Neuronal stem cell (in vitro differentiated cells): Measurements from ENCODE around the gene CACNA1C.

ENCODE experiments used
- DNase-seq: peaks from one replicate; pipeline ENCODE4 v3.0.0-alpha.2; 2013; ENCODE audit warnings: low spot score
- H2AFZ ChIP-seq: one replicate; pipeline ENCODE4 v1.6.1; 2013; ENCODE audit warnings: mild to moderate bottlenecking, low read length, inconsistent platforms
- H2AK5ac ChIP-seq: 2 replicates; pipeline ENCODE4 v1.6.1; 2013; ENCODE audit warnings: low read depth, mild to moderate bottlenecking, inconsistent platforms, low read length, moderate library complexity, mixed read lengths
- H2BK120ac ChIP-seq: 2 replicates; pipeline ENCODE4 v1.6.1; 2013; ENCODE audit warnings: low read depth, mild to moderate bottlenecking, inconsistent platforms, low read length, moderate library complexity, mixed read lengths
- H2BK12ac ChIP-seq: one replicate; pipeline ENCODE4 v1.6.1; 2013; ENCODE audit warnings: low read length, inconsistent platforms
- H2BK15ac ChIP-seq: 2 replicates; pipeline ENCODE4 v1.6.1; 2013; ENCODE audit warnings: mild to moderate bottlenecking, low read length, inconsistent platforms, mixed read lengths
- H2BK5ac ChIP-seq: one replicate; pipeline ENCODE4 v1.6.1; 2013; ENCODE audit warnings: inconsistent platforms, mild to moderate bottlenecking, low read length, moderate library complexity
- H3K14ac ChIP-seq: one replicate; pipeline ENCODE4 v1.6.1; 2013; ENCODE audit warnings: low read length, inconsistent platforms
- H3K18ac ChIP-seq: 2 replicates; pipeline ENCODE4 v1.6.1; 2013; ENCODE audit warnings: low read length, inconsistent platforms
- H3K23ac ChIP-seq: 2 replicates; pipeline ENCODE4 v1.6.1; 2013; ENCODE audit warnings: low read depth, mild to moderate bottlenecking, mixed read lengths, low read length, inconsistent platforms; ENCODE audit not compliant: poor library complexity
- H3K27ac ChIP-seq: replicated peaks from 3 replicates; pipeline ENCODE4 v1.5.1; 2013; ENCODE audit warnings: low read length, inconsistent platforms
- H3K27me3 ChIP-seq, 3 experiments: 2 replicates each; pipeline ENCODE4 v1.6.1; 2013; ENCODE audit warnings: low read length in 3 of 3, mild to moderate bottlenecking in 2 of 3, inconsistent platforms in 1 of 3, low read depth in 1 of 3, mixed read lengths in 1 of 3, moderate library complexity in 1 of 3; ENCODE audit not compliant: control insufficient read depth in 3 of 3, insufficient read depth in 3 of 3
- H3K36me3 ChIP-seq, 2 donors: replicated peaks in 1 of 2; 2 replicates each; pipeline ENCODE4 v1.6.1; 2013; ENCODE audit warnings: low read length in 2 of 2; ENCODE audit not compliant: control insufficient read depth in 2 of 2, insufficient read depth in 2 of 2
- H3K4ac ChIP-seq: 2 replicates; pipeline ENCODE4 v1.6.1; 2013; ENCODE audit warnings: inconsistent platforms, mild to moderate bottlenecking, low read length, moderate library complexity
- H3K4me1 ChIP-seq, 2 donors: 1 replicate in 1 of 2; 2 replicates in 1 of 2; pipeline ENCODE4 v1.6.1; 2013; ENCODE audit warnings: low read length in 2 of 2, low read depth in 1 of 2; ENCODE audit not compliant: control insufficient read depth in 2 of 2, insufficient read depth in 1 of 2
- H3K4me2 ChIP-seq: one replicate; pipeline ENCODE4 v1.6.1; 2013; ENCODE audit warnings: mild to moderate bottlenecking, low read length, inconsistent platforms; ENCODE audit not compliant: insufficient read depth, poor library complexity, severe bottlenecking
- H3K4me3 ChIP-seq, 2 donors: 2 replicates each; pipeline ENCODE4 v1.5.1; 2013; ENCODE audit warnings: low read length in 2 of 2, mild to moderate bottlenecking in 2 of 2, inconsistent platforms in 1 of 2, moderate library complexity in 1 of 2
- H3K79me1 ChIP-seq: one replicate; pipeline ENCODE4 v1.6.1; 2013; ENCODE audit warnings: low read depth, mild to moderate bottlenecking, inconsistent platforms, low read length, moderate library complexity
- H3K9ac ChIP-seq: one replicate; pipeline ENCODE4 v1.6.1; 2013; ENCODE audit warnings: mild to moderate bottlenecking, low read depth, low read length, inconsistent platforms; ENCODE audit not compliant: poor library complexity
- H3K9me3 ChIP-seq, 2 donors: replicated peaks in 1 of 2; 2 replicates each; pipeline versions ENCODE3 to v1.6.1; 2013; ENCODE audit warnings: low read length in 2 of 2, mild to moderate bottlenecking in 2 of 2, inconsistent platforms in 1 of 2, low read depth in 1 of 2, mixed read lengths in 1 of 2, moderate library complexity in 1 of 2; ENCODE audit not compliant: control insufficient read depth in 2 of 2, insufficient read depth in 1 of 2
- H4K8ac ChIP-seq: one replicate; pipeline ENCODE4 v1.6.1; 2013; ENCODE audit warnings: low read depth, mild to moderate bottlenecking, inconsistent platforms, low read length, moderate library complexity
- H4K91ac ChIP-seq: one replicate; pipeline ENCODE4 v1.6.1; 2013; ENCODE audit warnings: low read length, low read depth, mild to moderate bottlenecking, inconsistent platforms; ENCODE audit not compliant: poor library complexity
- WGBS, 2 donors: extraction: QIAGEN DNeasy Blood & Tissue Kit; methylation state at CpG; one replicate each; pipeline ENCODE4 v1.1.7; 2013; ENCODE audit warnings: missing lambda C conversion rate in 2 of 2, mixed read lengths in 1 of 2; ENCODE audit not compliant: insufficient read length in 2 of 2, insufficient replicate concordance in 1 of 2; ENCODE audit errors: extremely low coverage in 2 of 2; 5-methylcytosine and 5-hydroxymethylcytosine counted together

The CACNA1C gene

DNA sequence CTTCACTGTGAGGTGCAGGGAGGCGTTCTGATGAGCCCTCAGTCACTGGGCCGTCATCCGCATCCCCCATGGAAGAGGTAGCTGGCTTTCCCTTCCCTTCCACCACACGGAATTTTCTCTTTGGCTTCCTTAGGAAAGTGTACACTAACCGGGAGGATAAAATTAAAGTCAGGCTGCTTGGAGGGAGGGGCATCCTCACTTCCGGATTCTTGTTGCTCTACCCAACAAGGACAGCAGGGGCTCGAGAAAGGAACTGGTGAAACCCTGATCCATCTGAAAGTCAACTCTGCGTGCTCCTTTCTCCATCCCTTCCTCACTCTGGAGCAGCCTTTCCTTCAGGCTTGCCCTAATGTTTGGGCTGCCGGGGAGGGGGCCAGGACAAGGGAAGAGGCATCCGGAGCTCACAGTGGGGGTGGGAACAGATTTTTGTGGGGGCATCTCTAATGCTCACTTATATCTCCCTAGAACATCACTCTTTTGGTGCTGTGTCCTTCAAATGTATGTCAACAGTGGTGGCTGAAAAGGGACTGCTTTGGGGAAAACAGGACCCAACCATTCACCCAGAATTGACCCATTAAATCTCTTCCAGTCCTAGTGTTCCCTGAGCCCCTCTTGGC lies 640.6 kb downstream of the CACNA1C start:
- Histone ChIP-seq H3K14ac (no peak overlapping the region), H3K27ac (no peak overlapping the region), H3K9ac (no peak overlapping the region), H2BK120ac (no peak overlapping the region), H3K23ac (no peak overlapping the region), H2BK12ac (no peak overlapping the region), H3K9me3 (peaks cover 2 to 5% of the 10 kb centered on the region in 2 donors), H2AK5ac (no peak overlapping the region), H3K4ac (no peak overlapping the region), H2AFZ (no peak overlapping the region), H3K4me1 (peaks cover 0 to 6% of the 10 kb centered on the region in 2 donors), H3K27me3 (peaks cover 0 to 71% (median 9%) of the 10 kb centered on the region in 3 experiments), H3K36me3 (no peaks in the 10 kb centered on the region), H3K4me3 (no peak overlapping the region), H4K8ac (no peak overlapping the region), H2BK15ac (no peak overlapping the region), H2BK5ac (no peak overlapping the region), H3K4me2 (no peak overlapping the region), H3K18ac (no peak overlapping the region), H3K79me1 (no peaks in the 10 kb centered on the region), H4K91ac (no peak overlapping the region)
- no peak for DNase-seq
- no CpG with 5 or more reads among the region's 10 CpGs for WGBS, 2 donors

- Histone ChIP-seq H3K27ac (no peak overlapping the region), H3K4me1 (peaks cover 0 to 6% of the 10 kb centered on the region in 2 donors), H2BK5ac (no peak overlapping the region), H2BK120ac (no peak overlapping the region), H3K4me3 (no peak overlapping the region), H2BK12ac (no peak overlapping the region), H2AFZ (no peak overlapping the region), H3K18ac (no peak overlapping the region), H2AK5ac (no peak overlapping the region), H4K91ac (no peak overlapping the region), H3K23ac (no peak overlapping the region), H2BK15ac (no peak overlapping the region), H3K4ac (no peak overlapping the region), H3K27me3 (peaks cover 0 to 65% (median 9%) of the 10 kb centered on the region in 3 experiments), H3K79me1 (no peaks in the 10 kb centered on the region), H4K8ac (no peak overlapping the region), H3K36me3 (no peaks in the 10 kb centered on the region), H3K4me2 (no peak overlapping the region), H3K14ac (no peak overlapping the region), H3K9me3 (peaks cover 2 to 5% of the 10 kb centered on the region in 2 donors), H3K9ac (no peak overlapping the region)
- DNase-seq: no peak
- no CpG with 5 or more reads among the region's 3 CpGs for WGBS, 2 donors
These were observed 641.3 kb downstream of the CACNA1C start for GRCh38 chr12:2693980-2694610.

DNA sequence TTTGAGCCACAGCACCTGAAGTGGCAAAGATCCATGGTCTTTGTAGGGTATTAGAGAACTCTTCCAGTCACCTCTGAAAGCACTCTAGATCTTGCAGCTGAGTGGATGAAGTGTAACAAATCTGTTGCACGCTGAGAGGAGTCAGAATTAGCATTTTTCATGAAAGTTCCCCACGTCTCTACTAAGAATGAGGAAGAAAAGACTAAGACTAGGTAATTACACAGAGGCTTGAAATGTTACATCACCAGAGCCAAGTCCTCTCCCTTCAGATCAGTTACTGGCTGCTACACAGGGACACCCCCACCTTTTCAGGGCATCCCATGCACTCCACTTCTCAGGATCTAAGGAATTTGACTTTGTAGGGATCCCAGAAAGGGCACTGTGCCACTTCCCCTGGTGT lies 643.3 kb downstream of the CACNA1C start:
- Histone ChIP-seq H3K36me3 (no peaks in the 10 kb centered on the region), H2AK5ac (no peak overlapping the region), H3K14ac (no peak overlapping the region), H2BK120ac (no peak overlapping the region), H3K4me3 (no peak overlapping the region), H3K9ac (no peak overlapping the region), H3K4me2 (no peak overlapping the region), H4K8ac (no peak overlapping the region), H4K91ac (no peak overlapping the region), H3K9me3 (peaks cover 2 to 5% of the 10 kb centered on the region in 2 donors), H2BK15ac (no peak overlapping the region), H3K4ac (no peak overlapping the region), H2AFZ (no peak overlapping the region), H3K18ac (no peak overlapping the region), H3K4me1 (peaks cover 0 to 2% of the 10 kb centered on the region in 2 donors), H2BK5ac (no peak overlapping the region), H3K27ac (no peak overlapping the region), H3K79me1 (no peaks in the 10 kb centered on the region), H2BK12ac (no peak overlapping the region), H3K27me3 (peaks cover 0 to 45% (median 2%) of the 10 kb centered on the region in 3 experiments), H3K23ac (no peak overlapping the region)
- no CpG with 5 or more reads among the region's 2 CpGs for WGBS, 2 donors
- DNase-seq: no peak

DNA sequence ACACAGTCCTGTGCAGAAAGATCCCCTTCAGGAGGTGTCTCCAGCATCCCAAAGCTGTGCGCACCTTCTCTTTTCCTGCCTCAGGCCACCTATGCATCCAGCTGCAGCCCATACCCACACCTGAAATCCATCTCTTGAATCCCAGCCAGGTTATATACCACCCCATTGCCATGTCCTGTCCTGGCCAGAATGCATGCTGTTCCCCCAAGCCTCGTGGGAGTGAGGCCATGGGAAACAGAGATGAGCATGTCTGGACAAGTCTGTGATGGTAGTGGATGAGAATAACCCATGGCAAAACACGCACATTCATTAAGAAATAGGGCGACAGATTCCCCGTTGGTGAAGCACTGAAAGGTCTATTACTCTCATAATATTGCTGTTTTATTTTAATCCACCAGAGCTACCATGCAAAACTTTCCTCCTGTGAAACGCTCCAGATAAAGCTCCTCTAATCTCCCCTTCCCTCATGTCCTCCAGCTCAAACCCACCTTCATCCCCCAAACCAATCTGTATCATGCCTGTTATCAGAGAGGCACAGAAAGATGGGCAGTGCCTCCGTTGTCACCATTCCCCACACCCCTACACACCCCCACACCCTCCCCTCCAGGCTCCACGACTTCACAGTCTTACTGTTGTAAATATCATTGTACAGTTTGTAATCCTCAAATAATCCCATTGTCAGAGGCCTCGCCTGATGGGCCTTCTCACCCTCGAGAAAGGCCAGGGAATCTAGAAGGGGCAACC lies 644.4 kb downstream of the CACNA1C start:
- H3K4me2 ChIP-seq: no peak overlapping the region
- no peak for DNase-seq
- H3K9ac ChIP-seq: no peak overlapping the region

More for the DNA sequence above, 644.4 kb downstream of the CACNA1C start:
- peaks cover 0 to 34% (median 1%) of the 10 kb centered on the region in 3 experiments for H3K27me3 ChIP-seq
- H2AK5ac ChIP-seq: no peak overlapping the region
- H4K8ac ChIP-seq: no peak overlapping the region
- H2BK15ac ChIP-seq: no peak overlapping the region
- H3K4ac ChIP-seq: no peak overlapping the region
- no peak overlapping the region for H2AFZ ChIP-seq
- H2BK5ac ChIP-seq: no peak overlapping the region
- H2BK120ac ChIP-seq: no peak overlapping the region
- H3K36me3 ChIP-seq: no peaks in the 10 kb centered on the region
- H4K91ac ChIP-seq: no peak overlapping the region
- no peak overlapping the region for H3K27ac ChIP-seq
- H3K14ac ChIP-seq: no peak overlapping the region
- WGBS, 2 donors: no CpG with 5 or more reads among the region's 10 CpGs
- peaks cover 0 to under 1% of the 10 kb centered on the region in 2 donors for H3K4me1 ChIP-seq
- H3K23ac ChIP-seq: no peak overlapping the region
- no peak overlapping the region for H3K18ac ChIP-seq
- H2BK12ac ChIP-seq: no peak overlapping the region
- no peak overlapping the region for H3K4me3 ChIP-seq
- peaks cover under 1 to 2% of the 10 kb centered on the region in 2 donors for H3K9me3 ChIP-seq
- no peaks in the 10 kb centered on the region for H3K79me1 ChIP-seq
